IPS-15b (cell line): Measurements from ENCODE around the gene AKIP1.
A peak's percentile ranks its signal among the peaks of the same experiment; 100 is the strongest.

Experiments used
- H3K27me3 ChIP-seq: one replicate; pipeline ENCODE4 v1.6.1; 2013; ENCODE audit warnings: low read length; ENCODE audit not compliant: control insufficient read depth, insufficient read depth
- H3K36me3 ChIP-seq: one replicate; pipeline ENCODE4 v1.6.1; 2013; ENCODE audit warnings: low read length; ENCODE audit not compliant: control insufficient read depth, insufficient read depth
- H3K4me1 ChIP-seq: one replicate; pipeline ENCODE4 v1.6.1; 2013; ENCODE audit warnings: mild to moderate bottlenecking, low read length; ENCODE audit not compliant: control insufficient read depth, insufficient read depth
- H3K4me3 ChIP-seq: one replicate; pipeline ENCODE4 v1.5.1; 2013; ENCODE audit warnings: low read depth, low read length
- H3K9ac ChIP-seq: one replicate; pipeline ENCODE4 v1.6.1; 2013; ENCODE audit warnings: low read depth, mild to moderate bottlenecking, low read length
- H3K9me3 ChIP-seq: one replicate; pipeline ENCODE4 v1.6.1; 2013; ENCODE audit warnings: mild to moderate bottlenecking, low read length; ENCODE audit not compliant: control insufficient read depth, insufficient read depth

AKIP1 gene

GRCh38 chr11:8964324-8965320 lies 53.6 kb downstream of the AKIP1 start, which contains the start of gene TMEM9B:
TSS of gene TMEM9B (minus strand) at chr11:8964442. CDS start at chr11:8964313, 129 bp downstream.
- H3K9me3 ChIP-seq, result no peaks in the 10 kb centered on the region
- H3K4me1 ChIP-seq, result peaks cover 7% of the 10 kb centered on the region
- peak within 1 kb of the TSS; percentile 70 for H3K9ac ChIP-seq
- no peaks in the 10 kb centered on the region for H3K27me3 ChIP-seq
- H3K4me3 ChIP-seq, result peak within 1 kb of the TSS; percentile 60
- no peaks in the 10 kb centered on the region for H3K36me3 ChIP-seq

GRCh38 chr11:8967184-8967583 lies 56.2 kb downstream of the AKIP1 start:
- no peak overlapping the region for H3K9ac ChIP-seq
- H3K4me3 ChIP-seq, result no peak overlapping the region
- no peaks in the 10 kb centered on the region for H3K9me3 ChIP-seq
- no peaks in the 10 kb centered on the region for H3K27me3 ChIP-seq
- H3K36me3 ChIP-seq, result no peaks in the 10 kb centered on the region
- peaks cover 7% of the 10 kb centered on the region for H3K4me1 ChIP-seq
